Activated CD4-positive, alpha-beta memory T cell treated with anti-CD3 and anti-CD28 coated beads, Interleukin-2, amount 10 ng/mL, durations not matched to agents 7 days and 5 days (primary cell): ENCODE data around the gene PTCH2. TPM values are rescaled to one million over a fixed set of nuclear protein-coding genes. Genes with fewer than 3 reads are reported as not detected.
"Not testable (repeated sequence)": the region's sequence is repeated elsewhere in the genome, so short reads cannot be mapped to it uniquely, and the experiment has no call there.

Experiments used
- CTCF ChIA-PET: fragments of 350-600 bp; sonication (Branson Sonifier 250); formaldehyde crosslinking; loops from one replicate; lab custom pipeline; 2021; ENCODE audit warnings: antibody characterized with exemption, inconsistent platforms; lab: Charles Lee
- POLR2A ChIA-PET: fragments of 350-600 bp; sonication (Branson Sonifier 250); formaldehyde crosslinking; loops from one replicate; lab custom pipeline; 2021; ENCODE audit warnings: antibody characterized with exemption; lab: Charles Lee
- DNase-seq: peaks from one replicate; pipeline ENCODE4 v3.0.0-alpha.2; 2020
- H3K27ac Mint-ChIP-seq: one replicate; pipeline ENCODE4 v1.8.0; 2021; ENCODE audit warnings: mild to moderate bottlenecking, mixed read lengths
- H3K27me3 Mint-ChIP-seq: one replicate; pipeline ENCODE4 v1.8.0; 2021; ENCODE audit warnings: mixed read lengths
- H3K36me3 Mint-ChIP-seq: one replicate; pipeline ENCODE4 v1.8.0; 2021; ENCODE audit warnings: low read depth, mixed read lengths
- H3K4me1 Mint-ChIP-seq: one replicate; pipeline ENCODE4 v1.8.0; 2021; ENCODE audit warnings: mixed read lengths
- H3K4me3 Mint-ChIP-seq: one replicate; pipeline ENCODE4 v1.8.0; 2021; ENCODE audit warnings: mild to moderate bottlenecking, mixed read lengths
- H3K9me3 Mint-ChIP-seq: one replicate; pipeline ENCODE4 v1.8.0; 2021; ENCODE audit warnings: mixed read lengths
- total RNA-seq, 2 experiments: library from RNA; stranded (reverse); gene quantifications; one replicate each; pipeline ENCODE4 v1.2.3, GENCODE V29; 2021

Gene PTCH2
- total RNA-seq, 2 experiments from 2014 or later: 0.58 to 1.0 TPM

GRCh38 chr1:44811234-44811633 is 31.8 kb downstream of the PTCH2 start:
- ChIA-PET CTCF (interaction anchor here (0.7 to 7.3 kb wide), 3 partner anchors 9 to 15 kb away, joined by 3 to 66 read pairs (median 61); partner anchors contain the start of gene PLK3), POLR2A (interaction anchor here (1.0 to 16.4 kb wide), 6 partner anchors 9 to 90 kb away, joined by 3 to 960 read pairs (median 93); partner anchors contain the start of genes PLK3 and RPS8)
- Mint-ChIP-seq H3K27ac (peak overlapping the region; percentile 98), H3K27me3 (no peaks in the 10 kb centered on the region), H3K36me3 (peaks cover 41% of the 10 kb centered on the region), H3K4me1 (peaks cover 77% of the 10 kb centered on the region), H3K4me3 (peak overlapping the region; percentile 21), H3K9me3 (no peaks in the 10 kb centered on the region)
- DNase-seq: no peak

- Mint-ChIP-seq H3K36me3 (peaks cover 43% of the 10 kb centered on the region), H3K4me1 (peaks cover 79% of the 10 kb centered on the region), H3K27ac (peak overlapping the region; percentile 98)
- H3K9me3 Mint-ChIP-seq, H3K4me3 Mint-ChIP-seq, H3K27me3 Mint-ChIP-seq, DNase-seq: not testable (repeated sequence)
- ChIA-PET CTCF (interaction anchor here (0.7 to 7.3 kb wide), 3 partner anchors 9 to 16 kb away, joined by 3 to 66 read pairs (median 61); partner anchors contain the start of gene PLK3), POLR2A (interaction anchor here (1.0 to 16.4 kb wide), 9 partner anchors 9 to 179 kb away, joined by 3 to 960 read pairs (median 87); partner anchors contain the start of genes PLK3, RNU5D-1 and RPS8)
Observed at GRCh38 chr1:44810762-44811105, 32.3 kb downstream of the PTCH2 start.

GRCh38 chr1:44810101-44810761 is 32.8 kb downstream of the PTCH2 start:
- CTCF ChIA-PET: interaction anchor here (0.7 to 7.3 kb wide), 13 partner anchors 10 to 758 kb away, joined by 3 to 66 read pairs (median 7); partner anchors contain the start of genes BEST4, HECTD3, PLK3 and RNU5D-1
- peaks cover 44% of the 10 kb centered on the region for H3K36me3 Mint-ChIP-seq
- H3K9me3 Mint-ChIP-seq: no peaks in the 10 kb centered on the region
- POLR2A ChIA-PET: interaction anchor here (0.7 to 16.4 kb wide), 26 partner anchors 8 to 876 kb away, joined by 3 to 960 read pairs (median 14); partner anchors contain the start of genes BEST4, EIF2B3, GPBP1L1 and HECTD3
- peaks cover 83% of the 10 kb centered on the region for H3K4me1 Mint-ChIP-seq
- DNase-seq: no peak
- H3K4me3 Mint-ChIP-seq: peak overlapping the region; percentile 73
- no peaks in the 10 kb centered on the region for H3K27me3 Mint-ChIP-seq
- peak overlapping the region; percentile 98 for H3K27ac Mint-ChIP-seq

- POLR2A ChIA-PET: interaction anchor here (0.7 to 16.4 kb wide), 33 partner anchors 7 to 877 kb away, joined by 3 to 960 read pairs (median 9); partner anchors contain the start of genes ARMH1, BEST4, EIF2B3 and GPBP1L1
- Mint-ChIP-seq H3K36me3 (peaks cover 46% of the 10 kb centered on the region), H3K4me3 (peak overlapping the region; percentile 73), H3K27ac (peak overlapping the region; percentile 98), H3K9me3 (no peaks in the 10 kb centered on the region), H3K27me3 (no peaks in the 10 kb centered on the region), H3K4me1 (peaks cover 85% of the 10 kb centered on the region)
- CTCF ChIA-PET: interaction anchor here (0.8 to 7.3 kb wide), 14 partner anchors 9 to 759 kb away, joined by 3 to 66 read pairs (median 6); partner anchors contain the start of genes BEST4, HECTD3, PLK3 and RNU5D-1
- DNase-seq: peak; percentile 94
Observed at GRCh38 chr1:44808938-44809917, 33.8 kb downstream of the PTCH2 start.

GRCh38 chr1:44808063-44808937 is 34.8 kb downstream of the PTCH2 start, which contains the start of gene BTBD19:
BTBD19 (plus strand) TSS chr1:44808523; CDS start chr1:44808821, 298 bp downstream.
- H3K27ac Mint-ChIP-seq: peak within 1 kb of the TSS; percentile 98
- peaks cover 86% of the 10 kb centered on the region for H3K4me1 Mint-ChIP-seq
- peak; percentile 44 for DNase-seq
- H3K27me3 Mint-ChIP-seq: no peaks in the 10 kb centered on the region
- H3K9me3 Mint-ChIP-seq: no peaks in the 10 kb centered on the region
- peak within 1 kb of the TSS; percentile 73 for H3K4me3 Mint-ChIP-seq
- ChIA-PET POLR2A (interaction anchor here (0.8 to 16.4 kb wide), 29 partner anchors 6 to 878 kb away, joined by 3 to 960 read pairs (median 12); partner anchors contain the start of genes ARMH1, BEST4, EIF2B3 and GPBP1L1), CTCF (interaction anchor here (0.8 to 7.3 kb wide), 13 partner anchors 8 to 495 kb away, joined by 3 to 66 read pairs (median 7); partner anchors contain the start of genes BEST4, PLK3, RNU5D-1 and RPS8)
- H3K36me3 Mint-ChIP-seq: peaks cover 53% of the 10 kb centered on the region

- peaks cover 60% of the 10 kb centered on the region for H3K36me3 Mint-ChIP-seq
- POLR2A ChIA-PET: interaction anchor here (0.8 to 16.4 kb wide), 21 partner anchors 6 to 692 kb away, joined by 3 to 960 read pairs (median 16); partner anchors contain the start of genes BEST4, CCDC163, EIF2B3 and HECTD3
Observed at GRCh38 chr1:44807364-44808062, 35.5 kb downstream of the PTCH2 start.

GRCh38 chr1:44806704-44807363 is 36.2 kb downstream of the PTCH2 start, which contains the start of gene DYNLT4:
DYNLT4 (minus strand) TSS chr1:44807351; CDS start chr1:44806668, 683 bp downstream.
- Mint-ChIP-seq H3K27me3 (no peaks in the 10 kb centered on the region), H3K9me3 (no peaks in the 10 kb centered on the region), H3K4me1 (peaks cover 92% of the 10 kb centered on the region), H3K4me3 (peak within 1 kb of the TSS; percentile 73), H3K36me3 (peaks cover 63% of the 10 kb centered on the region), H3K27ac (peak within 1 kb of the TSS; percentile 98)
- no peak for DNase-seq
- ChIA-PET POLR2A (interaction anchor here (0.9 to 16.4 kb wide), 13 partner anchors 10 to 693 kb away, joined by 3 to 960 read pairs (median 23); partner anchors contain the start of genes BEST4, CCDC163, EIF2B3 and HECTD3), CTCF (interaction anchor here (1.3 to 7.3 kb wide), 2 partner anchors 13 to 76 kb away, joined by 3 to 66 read pairs; partner anchors contain the start of gene RNU5D-1)

More at GRCh38 chr1:44807364-44808062, 35.5 kb downstream of the PTCH2 start:
- Mint-ChIP-seq H3K27me3 (no peaks in the 10 kb centered on the region), H3K4me3 (peak overlapping the region; percentile 73), H3K4me1 (peaks cover 92% of the 10 kb centered on the region), H3K27ac (peak overlapping the region; percentile 98), H3K9me3 (no peaks in the 10 kb centered on the region)
- CTCF ChIA-PET: interaction anchor here (0.8 to 7.3 kb wide), 8 partner anchors 7 to 77 kb away, joined by 3 to 66 read pairs (median 16); partner anchors contain the start of genes PLK3 and RNU5D-1
- peak; percentile 93 for DNase-seq

GRCh38 chr1:44806025-44806703 is 36.9 kb downstream of the PTCH2 start:
- no peak for DNase-seq
- peaks cover 87% of the 10 kb centered on the region for H3K4me1 Mint-ChIP-seq
- POLR2A ChIA-PET: interaction anchor here (0.9 to 16.4 kb wide), 11 partner anchors 8 to 534 kb away, joined by 3 to 960 read pairs (median 23); partner anchors contain the start of genes BEST4, MUTYH, RNU5D-1 and RPS8
- H3K27ac Mint-ChIP-seq: peak overlapping the region; percentile 98
- H3K36me3 Mint-ChIP-seq: peaks cover 65% of the 10 kb centered on the region
- H3K4me3 Mint-ChIP-seq: no peak overlapping the region
- no peaks in the 10 kb centered on the region for H3K27me3 Mint-ChIP-seq
- no peaks in the 10 kb centered on the region for H3K9me3 Mint-ChIP-seq
- CTCF ChIA-PET: interaction anchor here (0.9 to 7.3 kb wide), 3 partner anchors 14 to 75 kb away, joined by 3 to 66 read pairs (median 3); partner anchors contain the start of gene RNU5D-1

GRCh38 chr1:44805311-44806024 is 37.6 kb downstream of the PTCH2 start:
- Mint-ChIP-seq H3K9me3 (no peaks in the 10 kb centered on the region), H3K36me3 (peaks cover 65% of the 10 kb centered on the region), H3K4me3 (no peak overlapping the region), H3K27me3 (no peaks in the 10 kb centered on the region), H3K27ac (peak overlapping the region; percentile 74), H3K4me1 (peaks cover 82% of the 10 kb centered on the region)
- CTCF ChIA-PET: interaction anchor here (0.9 to 7.3 kb wide), 3 partner anchors 12 to 20 kb away, joined by 3 to 66 read pairs (median 3); no protein-coding TSS in a partner anchor
- POLR2A ChIA-PET: interaction anchor here (0.9 to 16.4 kb wide), 7 partner anchors 8 to 207 kb away, joined by 4 to 960 read pairs (median 23); partner anchors contain the start of genes RNU5D-1, RPS8 and UROD
- no peak for DNase-seq
